Lower leg skin (tissue), 3 donors: Measurements from ENCODE around the gene DDT.
"Not testable (repeated sequence)": the region's sequence is repeated elsewhere in the genome, so short reads cannot be mapped to it uniquely, and the experiment has no call there.

Experiments
- POLR2A ChIP-seq, 2 donors: fragments of 450-650 bp; IDR thresholded peaks; one replicate each; pipeline ENCODE4 v1.6.1; 2016 to 2017; ENCODE audit warnings: antibody characterized with exemption in 2 of 2, mild to moderate bottlenecking in 1 of 2, moderate library complexity in 1 of 2
- TF ChIP-seq, protein P1 (sequence below), 3 donors: fragments of 450-650 bp; IDR thresholded peaks; one replicate each; pipeline ENCODE4 v1.5.1; 2016; ENCODE audit warnings: antibody characterized with exemption in 3 of 3, mild to moderate bottlenecking in 3 of 3, moderate library complexity in 2 of 3

- TF ChIP-seq, protein P1, sequence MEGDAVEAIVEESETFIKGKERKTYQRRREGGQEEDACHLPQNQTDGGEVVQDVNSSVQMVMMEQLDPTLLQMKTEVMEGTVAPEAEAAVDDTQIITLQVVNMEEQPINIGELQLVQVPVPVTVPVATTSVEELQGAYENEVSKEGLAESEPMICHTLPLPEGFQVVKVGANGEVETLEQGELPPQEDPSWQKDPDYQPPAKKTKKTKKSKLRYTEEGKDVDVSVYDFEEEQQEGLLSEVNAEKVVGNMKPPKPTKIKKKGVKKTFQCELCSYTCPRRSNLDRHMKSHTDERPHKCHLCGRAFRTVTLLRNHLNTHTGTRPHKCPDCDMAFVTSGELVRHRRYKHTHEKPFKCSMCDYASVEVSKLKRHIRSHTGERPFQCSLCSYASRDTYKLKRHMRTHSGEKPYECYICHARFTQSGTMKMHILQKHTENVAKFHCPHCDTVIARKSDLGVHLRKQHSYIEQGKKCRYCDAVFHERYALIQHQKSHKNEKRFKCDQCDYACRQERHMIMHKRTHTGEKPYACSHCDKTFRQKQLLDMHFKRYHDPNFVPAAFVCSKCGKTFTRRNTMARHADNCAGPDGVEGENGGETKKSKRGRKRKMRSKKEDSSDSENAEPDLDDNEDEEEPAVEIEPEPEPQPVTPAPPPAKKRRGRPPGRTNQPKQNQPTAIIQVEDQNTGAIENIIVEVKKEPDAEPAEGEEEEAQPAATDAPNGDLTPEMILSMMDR (IDR thresholded peaks at IDR 0.05) = not testable (repeated sequence)
- not testable (repeated sequence) for TF ChIP-seq POLR2A (IDR thresholded peaks at IDR 0.05)
These were observed 11.8 kb upstream of the DDT start for GRCh38 chr22:23986089-23986488.
